GM23338 (cell line): Measurements from ENCODE around the gene GLMP.

Experiments used
- CREB1 ChIP-seq: fragments of 250-450 bp; sonication (Bioruptor Pico); IDR thresholded peaks from 2 replicates; pipeline ENCODE4 v1.5.0; 2020; ENCODE audit warnings: low read depth, mild to moderate bottlenecking, moderate library complexity
- CTCF ChIP-seq, 2 experiments: fragments of 200-600 bp in 1 of 2; sonication (generic) in 1 of 2; conservative IDR thresholded peaks; 2 replicates each; pipeline versions ENCODE4 v1.5.1 to v1.6.1; 2016 to 2017; ENCODE audit warnings: antibody characterized with exemption in 2 of 2, low read depth in 2 of 2, mild to moderate bottlenecking in 2 of 2, moderate library complexity in 1 of 2
- ETS1 ChIP-seq: IDR thresholded peaks from 2 replicates; pipeline ENCODE4 v1.6.1; 2016; ENCODE audit warnings: antibody characterized with exemption
- EZH2 ChIP-seq: fragments of 200-600 bp; sonication (generic); IDR thresholded peaks from one replicate; pipeline ENCODE4 v1.8.0; 2017; ENCODE audit warnings: antibody characterized with exemption, mild to moderate bottlenecking, low read depth; ENCODE audit not compliant: unreplicated experiment
- EZH2phosphoT487 ChIP-seq: fragments of 200-600 bp; sonication (generic); IDR thresholded peaks from one replicate; pipeline ENCODE4 v1.8.1; 2018; ENCODE audit warnings: antibody characterized with exemption; ENCODE audit not compliant: unreplicated experiment
- JUNB ChIP-seq: IDR thresholded peaks from one replicate; pipeline ENCODE4 v1.6.1; 2016; ENCODE audit warnings: antibody characterized with exemption; ENCODE audit not compliant: unreplicated experiment
- NANOG ChIP-seq: IDR thresholded peaks from 2 replicates; pipeline ENCODE4 v1.6.1; 2016; ENCODE audit warnings: antibody characterized with exemption, borderline replicate concordance
- POLR2AphosphoS5 ChIP-seq: IDR thresholded peaks from 2 replicates; pipeline ENCODE4 v1.6.1; 2016; ENCODE audit warnings: antibody characterized with exemption, low read depth
- REST ChIP-seq: IDR thresholded peaks from one replicate; pipeline ENCODE4 v1.6.1; 2018; ENCODE audit warnings: antibody characterized with exemption; ENCODE audit not compliant: unreplicated experiment
- STAT1 ChIP-seq: IDR thresholded peaks from one replicate; pipeline ENCODE4 v1.6.1; 2016; ENCODE audit warnings: antibody characterized with exemption; ENCODE audit not compliant: unreplicated experiment
- ZNF114 ChIP-seq: fragments of 250-450 bp; sonication (Bioruptor Pico); IDR thresholded peaks from 2 replicates; pipeline ENCODE4 v1.5.0; 2020; ENCODE audit warnings: mild to moderate bottlenecking, moderate library complexity
- ZNF331 ChIP-seq: fragments of 250-450 bp; sonication (Bioruptor Pico); IDR thresholded peaks from 2 replicates; pipeline ENCODE4 v1.5.0; 2020; ENCODE audit warnings: low read depth, mild to moderate bottlenecking, moderate library complexity
- ZNF462 ChIP-seq: fragments of 250-450 bp; sonication (Bioruptor Pico); IDR thresholded peaks from 2 replicates; pipeline ENCODE4 v1.5.0; 2020; ENCODE audit warnings: mild to moderate bottlenecking, moderate library complexity

GRCh38 chr1:156295391-156295947, at the start of gene GLMP:
- no peak for TF ChIP-seq CTCF (conservative IDR thresholded peaks at IDR 0.05; ENCODE audit: low read depth in 2 of 2)
- no peak for TF ChIP-seq CREB1 (CRISPR knock-in tag)
- no peak for TF ChIP-seq ETS1
- no peak for TF ChIP-seq EZH2phosphoT487
- TF ChIP-seq POLR2AphosphoS5 = peak; percentile 64; the same call in 1 of the 2 replicates
- no peak for TF ChIP-seq EZH2
- no peak for TF ChIP-seq REST
- TF ChIP-seq JUNB = no peak
- no peak for TF ChIP-seq ZNF331 (CRISPR knock-in tag)
- no peak for TF ChIP-seq STAT1
- TF ChIP-seq ZNF114 (CRISPR knock-in tag) = no peak
- TF ChIP-seq NANOG = no peak
- TF ChIP-seq ZNF462 (CRISPR knock-in tag) = no peak
